Measurements from ENCODE around the gene ANKRD53.

The ANKRD53 gene, protein sequence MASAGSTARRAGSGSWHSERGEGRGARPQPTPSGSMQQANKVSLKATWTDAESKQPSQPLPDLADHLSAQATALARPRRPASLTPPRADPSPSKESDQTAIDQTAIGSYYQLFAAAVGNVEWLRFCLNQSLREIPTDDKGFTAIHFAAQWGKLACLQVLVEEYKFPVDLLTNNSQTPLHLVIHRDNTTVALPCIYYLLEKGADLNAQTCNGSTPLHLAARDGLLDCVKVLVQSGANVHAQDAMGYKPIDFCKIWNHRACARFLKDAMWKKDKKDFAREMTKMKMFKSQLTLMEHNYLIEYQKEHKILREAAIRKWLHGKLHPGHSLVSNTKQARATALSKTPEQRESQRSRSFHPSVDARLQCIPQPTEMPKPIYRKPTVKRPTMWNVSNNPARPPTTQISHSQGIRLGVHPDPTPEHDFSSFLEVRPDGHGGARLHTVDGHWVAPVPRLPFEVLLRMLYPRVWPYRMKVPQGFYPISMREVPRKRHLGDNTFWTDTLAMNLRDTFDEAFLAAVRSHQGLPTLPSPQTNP

DNA sequence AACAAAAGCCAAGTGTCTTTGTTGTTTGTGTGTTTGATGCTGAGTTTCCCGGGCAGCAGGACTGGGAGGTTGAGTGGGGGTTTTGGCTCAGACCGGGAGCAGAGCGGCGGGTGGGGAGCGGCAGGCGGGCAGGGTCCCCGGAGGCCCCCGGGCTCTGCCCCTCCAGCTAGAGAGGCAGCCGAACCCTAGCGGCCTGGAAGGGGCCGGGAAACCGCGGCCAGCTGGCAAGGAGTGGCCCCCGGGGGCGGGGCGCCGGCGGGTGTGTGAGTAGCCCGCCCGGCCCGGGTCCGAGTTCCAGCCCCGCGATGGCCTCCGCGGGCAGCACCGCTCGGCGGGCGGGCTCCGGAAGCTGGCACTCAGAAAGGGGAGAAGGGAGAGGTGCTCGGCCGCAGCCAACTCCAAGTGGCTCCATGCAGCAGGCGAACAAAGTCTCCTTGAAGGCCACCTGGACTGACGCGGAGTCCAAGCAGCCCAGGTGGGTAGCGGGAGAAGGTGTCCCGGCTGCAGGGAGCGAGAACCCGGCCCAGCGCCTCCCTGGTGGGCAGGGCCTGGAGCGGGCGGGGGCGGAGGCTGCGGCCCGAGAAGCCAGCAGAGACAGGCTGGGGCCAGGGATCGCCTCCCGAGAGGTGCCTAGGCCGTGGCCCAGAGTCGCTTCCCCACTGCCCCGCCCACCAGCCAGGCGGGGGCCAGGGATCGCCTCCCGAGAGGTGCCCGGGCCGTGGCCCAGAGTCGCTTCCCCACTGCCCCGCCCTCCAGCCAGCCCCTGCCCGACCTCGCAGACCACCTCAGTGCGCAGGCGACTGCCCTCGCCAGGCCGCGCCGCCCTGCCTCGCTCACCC lies at the start of gene ANKRD53:
TSS of gene ANKRD53 (plus strand) at position 290 of the 839 bp plus-strand sequence. CDS start at position 306, 16 bp downstream.
- DNase-seq (ENCODE audit: low read depth): no peak

DNA sequence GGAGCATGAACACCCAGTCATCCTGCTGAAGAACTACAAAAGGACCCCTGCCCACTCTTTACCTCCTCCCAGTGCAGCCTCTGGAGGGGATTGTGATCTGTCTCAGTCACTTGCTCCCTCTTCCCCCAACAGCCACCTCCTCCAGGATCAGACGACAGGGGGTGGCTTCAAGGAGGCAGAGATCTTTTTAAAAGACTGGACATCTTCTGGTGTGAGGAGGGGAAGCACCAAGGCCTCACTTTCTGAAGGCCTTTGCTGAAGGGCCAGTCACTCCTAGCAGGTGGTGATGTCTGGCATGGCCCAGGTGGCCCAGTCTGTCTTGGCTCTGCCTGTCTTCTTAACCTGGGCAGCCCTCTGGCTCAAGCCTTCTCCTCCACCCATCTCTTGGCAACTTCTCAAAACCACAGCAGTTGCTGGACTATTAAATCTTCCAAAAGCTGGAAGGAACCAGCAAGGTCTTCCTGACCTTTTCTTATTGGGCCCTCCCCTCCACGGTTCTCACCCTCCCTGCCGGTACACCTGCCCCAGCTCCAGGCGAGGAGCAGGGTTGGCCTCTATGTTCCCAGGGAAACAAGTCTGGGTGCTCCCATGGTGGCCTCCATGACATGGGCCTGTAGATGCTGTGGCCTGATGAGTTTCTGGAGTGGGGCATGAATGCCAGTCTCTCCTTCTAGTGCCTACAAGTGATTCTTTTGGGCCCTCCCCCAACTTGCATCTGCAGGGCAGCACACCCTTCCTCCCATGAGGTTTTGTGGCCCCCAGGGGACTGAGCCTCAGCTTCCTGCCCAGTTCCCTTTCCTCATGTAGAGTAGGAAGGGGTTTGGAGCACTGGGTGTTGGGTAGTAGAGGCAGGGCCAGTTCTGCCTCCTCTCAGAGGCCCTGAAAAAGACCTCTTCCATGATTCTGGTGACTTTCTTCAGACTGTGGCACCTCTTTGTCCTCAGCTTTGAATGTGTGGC lies 47.8 kb upstream of the ANKRD53 start:
- DNase-seq (ENCODE audit: low read depth): no peak

DNA sequence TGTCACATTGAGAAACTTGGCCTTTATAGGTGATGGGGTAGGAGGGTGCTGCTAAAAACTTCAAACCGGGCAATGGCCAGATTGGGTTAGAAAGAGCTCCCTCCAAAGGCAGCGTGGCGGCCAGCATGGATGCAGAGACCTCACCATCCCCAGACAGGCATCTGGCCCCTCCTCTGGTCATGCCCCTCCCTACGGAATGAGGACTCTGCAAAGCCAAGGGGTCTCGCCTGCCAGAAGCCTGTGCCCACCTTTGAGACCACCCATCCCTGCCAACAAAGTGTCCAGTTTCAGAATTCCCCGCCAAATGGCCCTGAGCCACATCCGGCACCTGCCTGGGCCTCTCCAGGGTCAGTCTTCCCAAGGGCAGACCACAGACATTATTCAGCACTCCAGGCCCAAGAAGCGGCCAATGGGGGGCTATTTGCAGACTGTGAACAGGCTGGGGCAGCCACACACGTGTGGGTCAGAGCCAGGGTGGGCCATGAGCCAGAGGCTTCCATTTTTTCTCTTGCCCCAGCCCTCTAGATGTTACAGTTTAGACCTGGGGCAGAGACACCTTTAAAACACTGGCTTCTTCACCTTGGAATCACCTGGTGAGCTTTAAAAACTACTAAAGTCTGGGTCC lies 46.9 kb upstream of the ANKRD53 start:
- no peak for DNase-seq (ENCODE audit: low read depth)

DNA sequence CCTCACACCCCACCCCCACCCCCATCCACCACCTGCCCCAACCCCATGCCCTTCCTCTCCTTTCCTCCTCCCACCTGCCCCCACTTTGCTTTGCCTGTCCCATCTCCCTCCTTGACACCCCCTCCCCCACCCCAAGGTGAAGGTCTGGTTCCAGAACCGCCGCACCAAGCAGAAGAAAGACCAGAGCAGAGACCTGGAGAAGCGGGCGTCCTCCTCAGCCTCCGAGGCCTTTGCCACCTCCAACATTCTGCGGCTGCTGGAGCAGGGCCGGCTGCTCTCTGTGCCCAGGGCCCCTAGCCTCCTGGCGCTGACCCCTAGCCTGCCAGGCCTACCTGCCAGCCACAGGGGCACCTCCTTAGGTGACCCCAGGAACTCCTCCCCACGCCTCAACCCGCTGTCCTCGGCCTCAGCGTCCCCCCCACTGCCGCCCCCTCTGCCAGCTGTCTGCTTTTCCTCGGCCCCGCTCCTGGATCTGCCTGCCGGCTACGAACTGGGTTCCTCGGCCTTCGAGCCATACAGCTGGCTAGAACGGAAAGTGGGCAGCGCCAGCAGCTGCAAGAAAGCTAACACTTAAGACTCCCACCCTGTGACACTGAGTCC lies 45.7 kb upstream of the ANKRD53 start:
- no peak for DNase-seq (ENCODE audit: low read depth)

DNA sequence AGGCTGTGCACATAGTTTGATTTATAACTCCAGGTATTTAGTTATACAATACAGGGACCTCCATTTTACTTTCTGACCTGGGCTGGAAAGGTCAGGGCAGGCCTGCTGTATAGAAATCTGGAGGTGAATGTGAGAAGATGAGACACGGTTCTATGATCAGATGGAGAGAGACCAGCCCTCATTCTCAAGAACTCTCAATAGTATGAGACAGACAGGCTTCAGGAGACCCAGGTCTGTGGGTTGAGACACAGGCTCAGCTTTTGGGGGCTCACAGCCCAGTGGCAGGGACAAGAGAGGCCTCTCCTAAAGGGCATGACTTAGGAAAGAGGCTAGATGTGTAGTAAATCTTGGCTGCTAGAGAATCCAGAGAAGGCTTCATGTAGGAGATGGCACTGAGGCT lies 43.4 kb upstream of the ANKRD53 start:
- DNase-seq (ENCODE audit: low read depth): no peak

DNA sequence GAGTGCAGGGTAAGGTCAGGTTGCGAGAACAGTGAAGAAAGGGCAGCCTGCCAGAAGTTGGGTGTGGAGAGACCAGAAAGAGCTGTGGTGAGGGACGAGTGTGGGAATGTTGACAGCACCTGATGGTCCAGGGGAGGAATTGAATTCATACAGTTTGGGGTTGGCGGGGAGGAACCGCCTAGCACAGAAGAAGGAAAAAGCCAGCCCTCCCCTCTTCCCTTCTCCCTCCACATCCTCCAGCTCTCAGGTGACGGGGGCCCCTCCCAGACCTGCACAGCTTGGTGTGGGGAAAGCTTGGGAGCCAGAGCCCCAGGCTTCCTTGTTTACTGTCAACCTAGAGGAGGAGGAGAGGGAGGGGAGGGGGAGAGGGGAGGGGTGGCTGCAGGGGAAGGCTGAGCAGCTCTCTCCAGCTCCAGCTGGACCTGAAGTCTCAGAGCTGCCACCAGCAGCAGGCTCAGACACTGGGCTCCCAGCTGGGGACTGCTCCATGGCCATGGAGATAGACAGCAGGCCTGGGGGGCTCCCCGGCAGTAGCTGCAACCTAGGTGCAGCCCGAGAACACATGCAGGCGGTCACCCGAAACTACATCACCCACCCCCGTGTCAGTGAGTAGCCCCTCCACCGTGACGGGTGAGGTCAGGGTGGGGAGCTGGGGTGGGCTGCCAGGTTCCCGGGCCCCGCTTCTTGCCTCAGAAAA lies 42.8 kb upstream of the ANKRD53 start, which contains the start of gene ATP6V1B1:
TSS of gene ATP6V1B1 (plus strand) at position 433 of the 697 bp plus-strand sequence. CDS start at position 488, 55 bp downstream.
- no peak for DNase-seq (ENCODE audit: low read depth)

DNA sequence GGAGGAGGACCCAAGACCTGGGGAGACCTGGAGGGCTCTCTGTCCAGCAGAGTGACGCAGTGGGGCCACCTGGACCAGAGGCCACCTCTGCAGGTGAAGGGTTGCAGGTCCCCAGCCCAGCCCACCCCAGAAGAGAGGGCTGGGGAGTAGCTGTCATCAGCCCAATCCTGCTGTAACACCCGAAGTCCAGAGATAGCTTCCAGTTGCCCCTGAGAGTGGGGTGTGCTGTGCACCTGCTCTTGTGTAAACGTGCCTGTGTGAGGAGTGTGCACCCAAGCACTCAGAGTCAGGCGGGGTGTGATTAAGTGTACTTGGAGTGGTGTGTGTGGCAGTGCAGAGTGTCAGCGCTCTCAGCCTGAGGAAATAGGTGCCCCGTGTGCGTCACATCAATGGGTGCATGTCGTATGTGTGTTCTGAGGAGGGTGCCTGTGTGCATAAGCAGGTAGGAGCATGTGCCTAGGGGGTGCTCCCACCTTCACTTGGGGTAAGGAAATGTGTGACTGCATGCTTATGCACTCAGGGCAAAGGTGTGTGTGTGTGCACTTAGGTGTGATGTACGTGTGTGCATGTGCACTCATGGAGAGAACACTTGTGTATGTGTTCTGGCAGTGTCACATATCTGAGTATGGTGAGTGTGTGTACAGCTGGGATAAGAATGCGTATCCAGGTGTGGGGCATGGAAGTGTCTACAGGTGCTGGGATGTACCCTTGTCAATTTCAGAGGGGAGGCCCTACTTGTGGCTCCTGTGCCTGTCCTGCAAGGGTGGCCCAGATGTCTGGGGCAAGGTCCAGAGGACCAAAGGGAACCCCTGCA lies 42.1 kb upstream of the ANKRD53 start:
- no peak for DNase-seq (ENCODE audit: low read depth)

DNA sequence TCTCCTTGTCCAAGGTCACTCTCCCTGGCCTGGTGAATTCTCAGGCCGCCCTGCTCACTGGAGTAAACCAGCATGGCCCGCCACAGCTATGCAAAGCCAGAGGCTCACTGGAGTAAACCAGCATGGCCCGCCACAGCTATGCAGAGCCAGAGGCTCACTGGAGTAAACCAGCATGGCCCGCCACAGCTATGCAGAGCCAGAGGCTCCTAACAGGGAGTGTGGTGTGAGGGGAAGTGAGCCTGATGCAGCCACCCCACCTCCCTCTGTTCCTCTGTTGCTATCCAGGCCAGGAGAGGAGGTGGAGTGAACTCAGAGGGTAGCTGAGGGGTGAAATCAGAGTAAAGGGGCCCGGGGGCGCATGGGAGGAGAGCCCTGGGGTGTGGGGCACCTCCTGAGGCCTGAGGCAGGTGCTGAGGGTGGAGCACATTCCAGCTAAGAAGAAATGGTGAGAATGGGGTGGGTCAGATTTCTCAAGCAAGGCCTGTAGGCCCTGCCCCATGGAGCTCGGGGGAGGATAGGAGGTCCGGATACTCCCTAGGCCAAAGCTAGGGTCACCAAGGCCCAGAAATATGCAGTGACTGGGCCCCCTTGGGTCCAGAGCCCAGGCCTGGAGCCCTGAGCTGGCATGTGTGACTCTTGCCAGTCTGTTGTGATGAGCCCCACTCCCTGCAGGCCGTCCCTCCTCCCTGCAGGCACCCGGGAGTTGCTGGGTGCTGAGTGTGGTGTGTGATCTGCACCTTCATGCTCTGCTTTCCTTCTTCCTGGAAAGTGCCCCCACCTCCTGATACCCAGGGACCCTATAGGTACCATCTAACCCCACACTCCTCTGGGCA lies 41.2 kb upstream of the ANKRD53 start:
- no peak for DNase-seq (ENCODE audit: low read depth)

DNA sequence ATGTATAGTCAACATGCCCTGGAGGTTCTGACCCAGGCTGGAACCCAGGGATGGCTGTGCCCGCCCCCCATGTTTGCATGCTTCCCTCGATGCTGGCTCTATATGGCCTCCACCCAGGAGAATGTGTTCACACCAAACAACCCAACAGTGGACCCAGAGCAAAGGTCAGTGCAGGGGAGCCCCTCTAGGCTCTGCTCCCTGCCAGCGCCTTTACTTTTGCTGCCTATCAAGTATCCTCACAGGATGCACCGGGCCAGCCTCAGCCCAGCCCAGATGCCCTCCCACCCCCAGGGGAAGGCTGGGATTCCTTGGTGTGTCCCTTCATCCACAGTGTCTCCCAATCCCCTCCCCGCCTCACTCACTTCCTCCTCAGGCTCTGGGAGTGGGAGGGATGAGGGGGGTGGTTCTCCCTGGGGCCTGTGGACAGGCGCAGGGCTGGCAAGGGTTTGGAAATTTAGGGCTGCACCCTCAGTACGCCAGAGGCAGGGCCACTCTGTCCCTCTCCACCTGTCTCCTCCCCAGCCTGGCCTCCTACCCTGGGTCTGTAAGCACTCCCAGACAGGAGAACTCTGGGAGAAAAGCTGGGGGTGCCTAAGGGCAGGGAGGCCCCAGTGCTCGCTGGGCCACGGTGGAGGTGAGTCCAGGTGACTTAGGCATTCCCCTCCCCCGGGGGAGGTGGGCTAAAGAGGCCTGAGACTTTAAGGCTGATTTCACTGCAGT lies 40.4 kb upstream of the ANKRD53 start:
- no peak for DNase-seq (ENCODE audit: low read depth)

DNA sequence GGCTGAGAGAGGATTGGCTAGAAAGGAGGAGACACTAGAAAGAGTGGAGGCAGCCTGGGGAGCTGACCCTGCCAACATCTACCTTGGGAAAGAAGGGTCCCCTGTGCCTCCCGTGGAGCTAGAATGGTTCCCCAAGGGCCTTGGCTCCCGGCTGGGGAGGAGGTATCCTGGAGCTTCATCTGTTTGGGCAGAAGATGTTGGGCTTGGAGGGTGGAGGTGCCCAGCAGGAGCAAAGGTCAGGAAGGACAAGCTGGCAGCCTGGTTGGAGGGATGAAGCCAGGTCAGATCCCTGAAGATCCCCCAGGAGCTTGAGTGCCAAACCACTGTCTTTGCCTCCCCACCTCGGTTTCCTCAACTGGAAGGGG lies 39.9 kb upstream of the ANKRD53 start:
- DNase-seq (ENCODE audit: low read depth): no peak

DNA sequence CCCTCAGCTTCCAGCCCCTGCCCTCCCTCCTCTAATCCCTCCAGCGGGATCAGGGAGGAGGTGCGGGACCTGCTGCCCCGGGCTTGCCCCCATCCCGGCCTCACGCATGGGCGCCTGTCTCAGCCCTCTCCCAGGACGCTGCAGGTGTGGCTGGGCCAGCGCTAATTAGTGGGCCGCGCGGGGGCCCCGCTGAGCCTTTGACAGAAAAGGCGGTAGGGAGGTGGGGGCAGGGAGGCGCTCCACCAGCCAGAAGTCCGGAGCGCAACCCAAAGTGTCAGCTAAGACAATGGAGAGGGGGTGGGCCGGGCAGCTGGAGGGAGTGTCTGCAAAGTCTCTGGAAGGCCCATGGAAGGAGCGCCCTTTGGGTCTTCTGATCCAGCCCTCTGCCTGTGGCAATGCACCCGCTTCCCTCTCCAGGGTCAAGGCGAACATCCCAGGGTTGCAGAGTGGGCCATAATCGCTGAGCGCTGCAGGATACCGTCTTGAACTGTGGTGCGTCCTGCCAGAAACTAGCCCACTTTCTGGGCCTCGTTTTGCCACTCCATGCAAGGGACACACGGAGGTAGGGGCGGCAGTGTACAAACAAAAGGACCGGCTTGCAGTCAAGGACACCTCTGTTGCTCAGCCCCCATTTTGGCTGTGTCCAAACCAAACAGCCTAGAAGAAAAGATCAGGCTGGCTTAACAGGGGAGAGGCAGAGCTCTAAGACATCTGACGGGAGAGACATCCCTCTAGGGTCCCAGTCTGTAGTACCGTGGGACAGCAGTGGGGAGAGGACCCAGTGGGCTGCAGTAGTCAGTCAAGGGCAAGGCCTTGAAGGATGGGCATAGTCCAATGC lies 39.2 kb upstream of the ANKRD53 start:
- DNase-seq (ENCODE audit: low read depth): no peak

DNA sequence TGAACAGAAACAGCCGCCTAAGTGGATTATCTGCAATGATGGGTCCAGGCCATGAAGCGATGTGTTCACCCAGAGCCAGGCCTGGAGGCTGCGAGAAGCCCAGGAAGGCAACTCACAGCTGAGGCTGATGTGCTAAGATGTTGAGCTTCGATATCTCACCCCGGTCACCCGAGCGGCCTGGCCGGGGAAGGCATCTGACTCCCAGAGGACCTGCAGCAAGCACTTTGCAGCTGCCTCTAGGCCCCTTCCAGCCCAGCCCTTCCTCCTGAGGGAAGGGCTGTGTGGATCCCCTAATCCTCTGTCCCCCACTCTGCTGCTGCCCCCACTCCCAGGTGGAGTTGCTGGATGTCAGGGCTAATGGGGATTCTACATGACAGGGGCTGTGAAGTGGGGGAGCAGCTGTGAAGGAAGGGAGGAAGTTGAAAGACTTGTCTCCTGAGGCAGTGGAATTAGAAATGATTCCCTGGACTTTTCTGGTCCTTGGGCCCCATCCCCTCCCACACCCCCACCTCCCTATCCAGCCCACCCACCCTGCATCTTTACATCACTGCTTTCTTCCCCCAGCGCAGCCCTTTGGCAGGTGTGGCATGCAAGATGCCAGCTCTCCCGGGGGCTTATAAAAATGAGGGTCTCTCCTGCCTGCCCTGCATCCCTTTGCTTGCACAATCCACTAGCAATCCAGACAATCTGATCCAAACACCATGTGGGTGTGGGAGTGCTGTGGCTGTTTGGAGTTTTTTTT lies 38.4 kb upstream of the ANKRD53 start:
- DNase-seq (ENCODE audit: low read depth): no peak

DNA sequence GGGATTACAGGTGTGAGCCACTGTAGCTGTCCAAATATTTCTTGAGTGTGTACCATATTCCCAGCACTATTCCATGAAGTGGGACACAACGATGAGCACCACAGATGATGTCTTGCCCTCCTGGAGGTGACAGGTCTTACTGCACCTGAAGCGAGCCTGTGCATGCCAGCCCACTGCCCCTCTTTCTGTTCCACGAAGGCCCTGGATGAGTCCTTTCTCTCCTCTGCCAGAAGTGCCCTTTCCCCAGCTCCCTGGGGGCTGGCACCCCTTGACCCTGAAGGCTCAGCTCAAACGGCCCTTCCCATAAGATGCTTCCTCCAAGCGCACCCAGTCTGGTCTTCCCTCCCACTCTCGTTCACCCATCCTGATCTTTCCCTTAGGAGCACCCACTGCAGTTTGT lies 37.2 kb upstream of the ANKRD53 start:
- no peak for DNase-seq (ENCODE audit: low read depth)

DNA sequence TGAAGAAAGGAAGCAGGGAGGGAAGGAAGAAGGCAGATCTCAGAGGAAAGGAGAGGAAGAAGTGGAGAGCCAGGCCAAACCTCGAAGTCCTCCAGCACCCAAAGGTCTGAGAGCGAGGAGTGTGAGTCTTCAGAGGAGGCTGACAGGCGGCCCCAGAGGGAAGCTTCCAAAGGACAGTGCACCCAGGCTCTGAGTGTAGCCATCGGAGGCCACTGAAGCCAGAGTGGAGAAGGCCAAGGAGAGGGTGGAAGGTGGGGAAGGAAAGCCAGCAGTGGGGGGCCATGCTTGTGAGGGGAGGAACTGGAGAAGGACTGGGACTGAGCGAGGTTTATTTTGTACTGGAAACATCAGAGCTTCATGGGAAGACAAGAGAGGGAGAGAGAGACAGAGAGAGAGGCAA lies 36.7 kb upstream of the ANKRD53 start:
- no peak for DNase-seq (ENCODE audit: low read depth)

DNA sequence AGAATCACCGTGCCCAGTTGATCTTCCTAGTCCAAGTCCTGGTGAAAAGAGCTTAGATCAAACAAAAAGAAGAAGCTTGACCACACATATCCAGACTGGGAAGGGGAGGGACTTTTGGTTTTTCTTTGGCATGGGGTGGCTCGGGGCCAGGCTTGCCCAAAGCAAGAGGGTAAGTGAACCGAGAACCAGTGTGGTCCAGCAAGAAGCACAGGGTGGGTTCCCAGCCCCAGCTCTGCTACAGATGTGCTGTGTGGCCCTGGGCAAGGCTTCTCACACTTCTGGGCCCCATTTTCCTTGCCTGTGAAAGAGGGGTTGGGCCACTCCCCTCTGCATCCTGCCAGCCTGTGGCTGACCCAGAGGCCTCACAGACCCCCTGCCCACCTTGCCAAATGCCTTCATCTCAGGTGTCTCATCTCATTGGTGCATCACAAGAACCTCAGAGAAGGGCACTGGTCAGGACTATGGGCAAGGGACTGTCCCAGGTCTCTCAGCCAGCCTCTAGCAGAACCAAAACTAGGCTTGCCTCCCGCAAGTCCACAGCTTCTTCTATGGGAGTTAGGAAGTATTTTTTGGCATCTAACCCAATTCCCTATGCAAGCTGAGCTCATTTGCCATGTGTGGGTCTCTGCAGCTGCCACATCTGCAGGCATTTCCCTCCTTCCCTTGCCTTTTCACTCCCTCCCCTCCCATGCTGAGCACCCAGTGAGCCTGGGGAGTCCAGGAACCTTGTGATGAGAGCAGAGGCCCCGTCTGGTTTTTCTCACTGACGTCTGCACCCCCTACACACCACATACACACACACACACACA lies 35.8 kb upstream of the ANKRD53 start:
- no peak for DNase-seq (ENCODE audit: low read depth)
